Hepatocyte (in vitro differentiated cells): ENCODE results near the gene NAE1. TPM values are rescaled to one million over a fixed set of nuclear protein-coding genes. Genes with fewer than 3 reads are reported as not detected.

Experiments
- DNase-seq: peaks from one replicate; pipeline ENCODE4 v3.0.0-alpha.2; 2016; ENCODE audit warnings: low spot score
- H2AFZ ChIP-seq: fragments of 200-600 bp; sonication (generic); 2 replicates; pipeline ENCODE4 v1.6.0; 2016; ENCODE audit warnings: antibody characterized with exemption, mild to moderate bottlenecking
- H3K27ac ChIP-seq: fragments of 200-600 bp; sonication (generic); 2 replicates; pipeline ENCODE4 v1.5.1; 2016; ENCODE audit warnings: mild to moderate bottlenecking
- H3K27me3 ChIP-seq: fragments of 200-600 bp; sonication (generic); 2 replicates; pipeline ENCODE4 v1.6.1; 2016
- H3K36me3 ChIP-seq: fragments of 200-600 bp; sonication (generic); replicated peaks from 2 replicates; pipeline ENCODE4 v1.5.1; 2016; ENCODE audit warnings: low read depth; ENCODE audit not compliant: insufficient read depth
- H3K4me1 ChIP-seq: fragments of 200-600 bp; sonication (generic); 2 replicates; pipeline ENCODE4 v1.5.1; 2016; ENCODE audit warnings: mild to moderate bottlenecking, moderate library complexity; ENCODE audit not compliant: insufficient read depth
- H3K4me2 ChIP-seq: fragments of 200-600 bp; sonication (generic); 2 replicates; pipeline ENCODE4 v1.6.0; 2016
- H3K4me3 ChIP-seq: fragments of 200-600 bp; sonication (generic); 2 replicates; pipeline ENCODE4 v1.5.1; 2016; ENCODE audit warnings: mild to moderate bottlenecking
- H3K79me2 ChIP-seq: fragments of 200-600 bp; sonication (generic); 2 replicates; pipeline ENCODE4 v1.6.0; 2017; ENCODE audit warnings: mild to moderate bottlenecking
- H3K9me2 ChIP-seq: fragments of 200-600 bp; sonication (generic); replicated peaks from 2 replicates; pipeline ENCODE4 v1.6.0; 2017; ENCODE audit warnings: mild to moderate bottlenecking; ENCODE audit not compliant: insufficient read depth
- H3K9me3 ChIP-seq: fragments of 200-600 bp; sonication (generic); 2 replicates; pipeline ENCODE4 v1.5.1; 2016; ENCODE audit warnings: low read depth, mild to moderate bottlenecking
- H4K20me1 ChIP-seq: fragments of 200-600 bp; sonication (generic); 2 replicates; pipeline ENCODE4 v1.6.0; 2016; ENCODE audit warnings: mild to moderate bottlenecking; ENCODE audit not compliant: insufficient read depth, poor library complexity, severe bottlenecking
- EZH2 ChIP-seq: fragments of 200-600 bp; sonication (generic); IDR thresholded peaks from 2 replicates; pipeline ENCODE4 v1.6.1; 2016; ENCODE audit warnings: antibody characterized with exemption, mild to moderate bottlenecking, borderline replicate concordance
- EZH2phosphoT487 ChIP-seq: fragments of 200-600 bp; sonication (generic); IDR thresholded peaks from one replicate; pipeline ENCODE4 v1.6.1; 2018; ENCODE audit warnings: antibody characterized with exemption, mild to moderate bottlenecking, low read depth, moderate library complexity; ENCODE audit not compliant: unreplicated experiment, severe bottlenecking
- WGBS: methylation state at CpG from one replicate; pipeline ENCODE4 v1.1.6; 2016; ENCODE audit warnings: low lambda C conversion rate; ENCODE audit errors: missing lambda C conversion rate; 5-methylcytosine and 5-hydroxymethylcytosine counted together
- polyA plus RNA-seq: library from polyadenylated mRNA; unstranded; fragments of >200 nt; fragmentation: Nextera tagmentation; extraction: Ambion mirVana; gene quantifications from 2 replicates; pipeline ENCODE4 v1.2.1, GENCODE V29; 2016
- total RNA-seq: library from RNA; depleted of rRNA; stranded (reverse); fragments of >200 nt; gene quantifications from 2 replicates; pipeline ENCODE4 v1.2.3, GENCODE V29; 2014
- TF ChIP-seq, protein P1 (sequence below): fragments of 200-600 bp; sonication (generic); IDR thresholded peaks from 2 replicates; pipeline ENCODE4 v1.5.1; 2016; ENCODE audit warnings: antibody characterized with exemption, mild to moderate bottlenecking; ENCODE audit not compliant: poor library complexity

The NAE1 gene
- total RNA-seq (68.5 and 72.6 TPM in 2 replicates), polyA plus RNA-seq (58.7 and 60.3 TPM in 2 replicates)

- TF ChIP-seq, protein P1, sequence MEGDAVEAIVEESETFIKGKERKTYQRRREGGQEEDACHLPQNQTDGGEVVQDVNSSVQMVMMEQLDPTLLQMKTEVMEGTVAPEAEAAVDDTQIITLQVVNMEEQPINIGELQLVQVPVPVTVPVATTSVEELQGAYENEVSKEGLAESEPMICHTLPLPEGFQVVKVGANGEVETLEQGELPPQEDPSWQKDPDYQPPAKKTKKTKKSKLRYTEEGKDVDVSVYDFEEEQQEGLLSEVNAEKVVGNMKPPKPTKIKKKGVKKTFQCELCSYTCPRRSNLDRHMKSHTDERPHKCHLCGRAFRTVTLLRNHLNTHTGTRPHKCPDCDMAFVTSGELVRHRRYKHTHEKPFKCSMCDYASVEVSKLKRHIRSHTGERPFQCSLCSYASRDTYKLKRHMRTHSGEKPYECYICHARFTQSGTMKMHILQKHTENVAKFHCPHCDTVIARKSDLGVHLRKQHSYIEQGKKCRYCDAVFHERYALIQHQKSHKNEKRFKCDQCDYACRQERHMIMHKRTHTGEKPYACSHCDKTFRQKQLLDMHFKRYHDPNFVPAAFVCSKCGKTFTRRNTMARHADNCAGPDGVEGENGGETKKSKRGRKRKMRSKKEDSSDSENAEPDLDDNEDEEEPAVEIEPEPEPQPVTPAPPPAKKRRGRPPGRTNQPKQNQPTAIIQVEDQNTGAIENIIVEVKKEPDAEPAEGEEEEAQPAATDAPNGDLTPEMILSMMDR, result peak; percentile 99
- TF ChIP-seq EZH2 (no peak), EZH2phosphoT487 (no peak)
- Histone ChIP-seq H3K9me2 (no peaks in the 10 kb centered on the region), H3K9me3 (no peaks in the 10 kb centered on the region), H4K20me1 (peaks cover 5% of the 10 kb centered on the region), H2AFZ (peak within 1 kb of the TSS; percentile 74), H3K36me3 (no peaks in the 10 kb centered on the region), H3K27ac (peak within 1 kb of the TSS; percentile 88), H3K79me2 (peaks cover 44% of the 10 kb centered on the region), H3K4me1 (peaks cover 8% of the 10 kb centered on the region), H3K27me3 (no peaks in the 10 kb centered on the region), H3K4me2 (peak within 1 kb of the TSS; percentile 71), H3K4me3 (peak within 1 kb of the TSS; percentile 74)
- peak; percentile 96 for DNase-seq
- WGBS, result 2% methylated on average over 78 of the region's 84 CpGs
Observed at GRCh38 chr16:66830422-66831404, at the start of gene NAE1. NAE1 (minus strand) TSS chr16:66830976; CDS start chr16:66830899, 77 bp downstream.

- no peaks in the 10 kb centered on the region for H3K9me3 ChIP-seq
- no peak overlapping the region for H3K27ac ChIP-seq
- peaks cover 24% of the 10 kb centered on the region for H3K79me2 ChIP-seq
- no peaks in the 10 kb centered on the region for H3K9me2 ChIP-seq
- no peak overlapping the region for H3K4me3 ChIP-seq
- no peak for TF ChIP-seq EZH2
- TF ChIP-seq EZH2phosphoT487, result no peak
- TF ChIP-seq, protein P1, result no peak
- no peak for DNase-seq
- H3K27me3 ChIP-seq, result no peaks in the 10 kb centered on the region
- 84% methylated on average over 5 of the region's 5 CpGs for WGBS
- no peaks in the 10 kb centered on the region for H4K20me1 ChIP-seq
- no peak overlapping the region for H2AFZ ChIP-seq
- no peaks in the 10 kb centered on the region for H3K36me3 ChIP-seq
- H3K4me2 ChIP-seq, result no peak overlapping the region
- peaks cover 5% of the 10 kb centered on the region for H3K4me1 ChIP-seq
Observed at GRCh38 chr16:66878067-66878466, 47.3 kb upstream of the NAE1 start.

DNA sequence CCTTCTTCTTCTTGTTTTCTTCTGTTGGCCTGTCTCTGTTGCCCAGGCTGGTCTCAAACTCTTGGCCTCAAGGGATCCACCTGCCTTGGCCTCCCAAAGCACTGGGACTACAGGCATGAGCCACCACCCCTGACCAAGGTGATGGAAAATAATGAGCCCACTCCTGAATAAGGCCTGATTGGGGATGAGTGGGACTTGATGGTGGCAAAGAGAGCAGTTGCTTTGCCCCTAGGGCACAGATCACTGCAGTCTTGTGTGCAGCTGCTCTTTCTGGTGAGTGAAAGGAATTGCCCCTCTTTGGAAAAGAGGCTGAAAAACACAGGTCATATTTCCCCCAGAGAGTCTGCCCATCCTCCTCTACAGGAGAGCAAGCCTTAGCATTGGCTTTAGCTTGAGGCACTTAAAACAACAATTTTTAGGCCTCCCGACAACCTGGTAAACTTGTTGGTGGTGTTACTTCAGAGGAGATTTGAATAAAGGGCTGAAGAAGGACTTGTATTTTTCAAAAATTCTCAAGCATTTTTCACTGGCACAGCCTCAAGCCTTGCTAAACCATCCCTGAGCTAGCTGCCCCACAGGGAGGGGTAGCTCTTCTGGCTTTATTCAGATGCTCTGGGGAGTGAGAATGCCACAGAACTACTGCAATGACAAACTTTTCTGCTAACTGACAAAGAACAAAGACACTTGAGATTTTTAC is 43.5 kb upstream of the NAE1 start:
- no peak overlapping the region for H3K4me2 ChIP-seq

More for the DNA sequence above, 43.5 kb upstream of the NAE1 start:
- 43% methylated on average over 1 of the region's 1 CpG for WGBS
- Histone ChIP-seq H3K79me2 (no peaks in the 10 kb centered on the region), H3K27ac (no peak overlapping the region), H3K36me3 (no peaks in the 10 kb centered on the region), H3K9me2 (no peaks in the 10 kb centered on the region), H3K27me3 (no peaks in the 10 kb centered on the region), H3K9me3 (no peaks in the 10 kb centered on the region), H4K20me1 (no peaks in the 10 kb centered on the region), H2AFZ (no peak overlapping the region), H3K4me1 (peaks cover 3% of the 10 kb centered on the region), H3K4me3 (no peak overlapping the region)
- TF ChIP-seq EZH2phosphoT487, result no peak
- TF ChIP-seq, protein P1, result no peak
- TF ChIP-seq EZH2, result no peak
- DNase-seq, result no peak
